Omental fat pad (tissue), 4 donors: ENCODE data around the gene HTR1B. TPM values are rescaled to one million over a fixed set of nuclear protein-coding genes. Genes with fewer than 3 reads are reported as not detected.

Experiments used
- ATAC-seq: fragments of 150-250 bp; one replicate; pipeline ENCODE4 v1.9.1; 2016; ENCODE audit warnings: mild to moderate bottlenecking, moderate library complexity; ENCODE audit not compliant: low FRiP score
- DNase-seq: peaks from one replicate; pipeline ENCODE4 v3.0.0-alpha.2; 2019; ENCODE audit warnings: low spot score
- total RNA-seq, 4 donors: library from RNA; depleted of rRNA; stranded (reverse); fragments of >200 nt; gene quantifications; one replicate each; pipeline ENCODE4 v1.1.0, GENCODE V29; 2016
- TF ChIP-seq, protein P1 (sequence below), 3 donors: fragments of 450-650 bp; IDR thresholded peaks; one replicate each; pipeline ENCODE4 v1.5.1; 2016 to 2017; ENCODE audit warnings: antibody characterized with exemption in 3 of 3, mild to moderate bottlenecking in 3 of 3, moderate library complexity in 2 of 3

Gene HTR1B
- total RNA-seq, 4 donors from 2014 or later: not detected

DNA sequence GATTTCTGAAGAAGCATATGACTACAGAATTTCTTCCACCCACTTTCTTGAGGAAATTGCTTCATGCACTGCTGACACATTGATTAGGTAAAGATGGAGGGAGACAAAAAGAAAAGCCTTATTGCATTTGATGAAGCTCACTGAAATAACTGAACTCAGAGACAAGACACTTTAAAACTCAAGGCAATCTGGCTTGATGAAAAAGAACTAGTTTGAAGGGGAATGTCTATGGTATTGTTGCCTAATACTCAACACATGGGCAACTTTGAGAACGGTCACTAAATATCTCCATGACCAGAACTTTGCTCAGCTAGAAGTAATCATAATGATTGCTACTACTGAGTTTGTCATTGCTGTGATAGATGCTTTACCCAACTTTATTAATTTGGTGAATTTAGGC lies 38.1 kb downstream of the HTR1B start:
- TF ChIP-seq, protein P1, sequence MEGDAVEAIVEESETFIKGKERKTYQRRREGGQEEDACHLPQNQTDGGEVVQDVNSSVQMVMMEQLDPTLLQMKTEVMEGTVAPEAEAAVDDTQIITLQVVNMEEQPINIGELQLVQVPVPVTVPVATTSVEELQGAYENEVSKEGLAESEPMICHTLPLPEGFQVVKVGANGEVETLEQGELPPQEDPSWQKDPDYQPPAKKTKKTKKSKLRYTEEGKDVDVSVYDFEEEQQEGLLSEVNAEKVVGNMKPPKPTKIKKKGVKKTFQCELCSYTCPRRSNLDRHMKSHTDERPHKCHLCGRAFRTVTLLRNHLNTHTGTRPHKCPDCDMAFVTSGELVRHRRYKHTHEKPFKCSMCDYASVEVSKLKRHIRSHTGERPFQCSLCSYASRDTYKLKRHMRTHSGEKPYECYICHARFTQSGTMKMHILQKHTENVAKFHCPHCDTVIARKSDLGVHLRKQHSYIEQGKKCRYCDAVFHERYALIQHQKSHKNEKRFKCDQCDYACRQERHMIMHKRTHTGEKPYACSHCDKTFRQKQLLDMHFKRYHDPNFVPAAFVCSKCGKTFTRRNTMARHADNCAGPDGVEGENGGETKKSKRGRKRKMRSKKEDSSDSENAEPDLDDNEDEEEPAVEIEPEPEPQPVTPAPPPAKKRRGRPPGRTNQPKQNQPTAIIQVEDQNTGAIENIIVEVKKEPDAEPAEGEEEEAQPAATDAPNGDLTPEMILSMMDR (IDR thresholded peaks at IDR 0.05): no peak
- ATAC-seq: no peak
- DNase-seq: no peak

- TF ChIP-seq, protein P1 (IDR thresholded peaks at IDR 0.05): no peak
- DNase-seq: no peak
- no peak for ATAC-seq
Observed at GRCh38 chr6:77424761-77425160, 38.5 kb downstream of the HTR1B start.

- no peak for ATAC-seq
- TF ChIP-seq, protein P1 (IDR thresholded peaks at IDR 0.05): no peak
Observed at GRCh38 chr6:77416839-77417238, 46.5 kb downstream of the HTR1B start.

GRCh38 chr6:77415706-77416105 lies 47.6 kb downstream of the HTR1B start:
- DNase-seq: no peak
- TF ChIP-seq, protein P1 (IDR thresholded peaks at IDR 0.05): no peak
- no peak for ATAC-seq

More at GRCh38 chr6:77416839-77417238, 46.5 kb downstream of the HTR1B start:
- DNase-seq: no peak

Other genes starting within 250 kb of the HTR1B start
- gene MEI4, start 189.5 kb upstream of the HTR1B start, total RNA-seq: under 1 TPM in 1 of 4 donors, not detected in 3; 0.09 TPM